ENCODE measurements around the gene CD2BP2. TPM values are rescaled to one million over a fixed set of nuclear protein-coding genes. Genes with fewer than 3 reads are reported as not detected.
A peak's percentile ranks its signal among the peaks of the same experiment; 100 is the strongest.
"Not testable (repeated sequence)": the region's sequence is repeated elsewhere in the genome, so short reads cannot be mapped to it uniquely, and the experiment has no call there.

CD2BP2 gene
- total and polyA plus RNA-seq, 2 experiments from 2014 or later = 38.5 to 50.0 TPM

- Histone ChIP-seq H3K9me3 (ENCODE audit: low read depth) (no peaks in the 10 kb centered on the region), H3K9ac (peak overlapping the region; percentile 81), H3K36me3 (ENCODE audit: low read depth) (no peaks in the 10 kb centered on the region), H3K4me3 (peak overlapping the region; percentile 75), H3K9me2 (ENCODE audit: insufficient read depth) (no peaks in the 10 kb centered on the region), H3K27me3 (replicated peaks; ENCODE audit: insufficient read depth) (no peaks in the 10 kb centered on the region), H2AFZ (peak overlapping the region; percentile 86), H3K4me1 (ENCODE audit: insufficient read depth) (peaks cover 3% of the 10 kb centered on the region; the same call in 1 of the 2 replicates), H4K20me1 (ENCODE audit: insufficient read depth) (no peaks in the 10 kb centered on the region), H3F3A (ENCODE audit: insufficient read depth) (no peaks in the 10 kb centered on the region; the same call in 1 of the 2 replicates), H3K27ac (peak overlapping the region; percentile 69), H3K4me2 (ENCODE audit: unreplicated experiment) (peak overlapping the region; percentile 81), H3K79me2 (ENCODE audit: insufficient read depth) (peaks cover 35% of the 10 kb centered on the region)
- in situ Hi-C loops (cut with MboI) = no loop called here
- TF ChIP-seq EZH2phosphoT487 (IDR thresholded peaks at IDR 0.05; ENCODE audit: insufficient read depth, low read depth) (no peak), EZH2 (IDR thresholded peaks at IDR 0.05; ENCODE audit: insufficient read depth, poor library complexity, severe bottlenecking) (no peak)
- WGBS, 2 experiments (ENCODE audit: low coverage in 1 of 2, low lambda C conversion rate in 2 of 2, missing lambda C conversion rate in 2 of 2) = 42 to 44% methylated on average over 17 of the region's 17 CpGs
- DNase-seq = peak; percentile 53
These were observed 19.3 kb downstream of the CD2BP2 start for GRCh38 chr16:30335598-30336474.

GRCh38 chr16:30335028-30335597 is 20.0 kb downstream of the CD2BP2 start:
- in situ Hi-C loops (cut with MboI); H3K4me1 ChIP-seq (ENCODE audit: insufficient read depth); H3K27me3 ChIP-seq (replicated peaks; ENCODE audit: insufficient read depth); H3F3A ChIP-seq (ENCODE audit: insufficient read depth); H4K20me1 ChIP-seq (ENCODE audit: insufficient read depth); H3K9me3 ChIP-seq (ENCODE audit: low read depth); H3K36me3 ChIP-seq (ENCODE audit: low read depth); H3K9me2 ChIP-seq (ENCODE audit: insufficient read depth): not testable (repeated sequence)
- Histone ChIP-seq H2AFZ (peak overlapping the region; percentile 86), H3K4me3 (peak overlapping the region; percentile 75), H3K9ac (peak overlapping the region; percentile 81), H3K4me2 (ENCODE audit: unreplicated experiment) (peak overlapping the region; percentile 81), H3K27ac (peak overlapping the region; percentile 69), H3K79me2 (ENCODE audit: insufficient read depth) (peaks cover 42% of the 10 kb centered on the region)
- peak; percentile 85 for DNase-seq
- WGBS, 2 experiments (ENCODE audit: low coverage in 1 of 2, low lambda C conversion rate in 2 of 2, missing lambda C conversion rate in 2 of 2) = 0% methylated on average over 5 to 30 of the region's 70 CpGs

DNA sequence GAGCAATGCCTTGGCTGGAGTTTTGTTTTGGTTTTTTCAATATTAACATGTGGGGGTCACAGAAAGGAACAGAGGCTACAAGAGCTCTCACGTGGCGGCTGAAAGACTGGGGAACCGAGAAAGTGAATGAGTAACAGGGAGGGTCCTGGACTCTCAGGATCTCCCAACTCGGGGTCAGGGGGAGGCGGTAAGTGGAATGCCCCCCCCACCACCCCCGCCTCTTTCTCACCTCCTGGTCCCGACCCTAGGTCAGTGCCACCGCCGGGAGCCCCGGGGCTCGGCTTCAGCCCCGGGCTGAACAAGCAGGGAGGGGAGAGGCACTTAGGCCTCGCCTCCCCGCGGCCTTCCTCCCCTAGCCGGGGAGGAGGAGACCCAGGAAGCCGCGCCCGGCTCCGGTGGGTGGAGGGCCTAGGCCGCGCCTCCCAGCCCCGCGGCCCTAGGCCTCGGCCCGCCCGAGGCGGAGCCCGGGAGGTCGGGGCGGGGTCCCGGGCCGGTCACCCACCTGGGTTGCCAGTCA is 20.6 kb downstream of the CD2BP2 start:
- H2AFZ ChIP-seq = peak overlapping the region; percentile 53; the same call in 1 of the 2 replicates
- in situ Hi-C loops (cut with MboI); H4K20me1 ChIP-seq (ENCODE audit: insufficient read depth); H3K27me3 ChIP-seq (replicated peaks; ENCODE audit: insufficient read depth); H3K9me3 ChIP-seq (ENCODE audit: low read depth); H3K36me3 ChIP-seq (ENCODE audit: low read depth); H3F3A ChIP-seq (ENCODE audit: insufficient read depth); H3K9me2 ChIP-seq (ENCODE audit: insufficient read depth); H3K4me1 ChIP-seq (ENCODE audit: insufficient read depth): not testable (repeated sequence)
- H3K9ac ChIP-seq = peak overlapping the region; percentile 81
- DNase-seq = peak; percentile 84
- peak overlapping the region; percentile 69 for H3K27ac ChIP-seq
- WGBS, 2 experiments (ENCODE audit: low coverage in 1 of 2, low lambda C conversion rate in 2 of 2, missing lambda C conversion rate in 2 of 2) = 0 to 2% methylated on average over 9 to 10 of the region's 33 CpGs
- peak overlapping the region; percentile 75 for H3K4me3 ChIP-seq
- H3K4me2 ChIP-seq (ENCODE audit: unreplicated experiment) = peak overlapping the region; percentile 81
- H3K79me2 ChIP-seq (ENCODE audit: insufficient read depth) = peaks cover 48% of the 10 kb centered on the region

DNA sequence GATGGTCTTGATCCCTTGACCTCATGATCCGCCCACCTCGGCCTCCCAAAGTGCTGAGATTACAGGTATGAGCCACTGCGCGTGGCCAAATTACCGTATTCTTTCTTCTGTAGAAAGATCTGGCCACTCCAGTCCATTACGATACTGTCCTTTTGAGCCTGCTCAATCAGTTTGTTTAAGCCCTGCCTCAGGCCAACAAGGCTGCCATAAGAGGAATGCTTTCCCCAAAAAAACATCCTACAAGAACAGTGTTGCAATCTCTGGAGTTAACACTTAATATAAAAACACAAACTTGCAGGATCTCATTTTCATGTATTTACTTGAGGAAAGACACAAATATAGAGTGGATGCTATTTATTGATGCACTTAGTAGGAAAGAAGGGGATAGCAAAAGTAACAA is 30.9 kb downstream of the CD2BP2 start:
- H3K9me3 ChIP-seq (ENCODE audit: low read depth); H3F3A ChIP-seq (ENCODE audit: insufficient read depth); H3K9ac ChIP-seq; H3K4me2 ChIP-seq (ENCODE audit: unreplicated experiment); in situ Hi-C loops (cut with MboI); H3K27ac ChIP-seq; H3K27me3 ChIP-seq (replicated peaks; ENCODE audit: insufficient read depth); H4K20me1 ChIP-seq (ENCODE audit: insufficient read depth); H3K9me2 ChIP-seq (ENCODE audit: insufficient read depth); DNase-seq; H3K36me3 ChIP-seq (ENCODE audit: low read depth); H3K4me1 ChIP-seq (ENCODE audit: insufficient read depth); H2AFZ ChIP-seq; H3K4me3 ChIP-seq: not testable (repeated sequence)
- WGBS, 2 experiments (ENCODE audit: low coverage in 1 of 2, low lambda C conversion rate in 2 of 2, missing lambda C conversion rate in 2 of 2) = 89 to 94% methylated on average over 6 of the region's 6 CpGs
- peaks cover 91% of the 10 kb centered on the region for H3K79me2 ChIP-seq (ENCODE audit: insufficient read depth)

DNA sequence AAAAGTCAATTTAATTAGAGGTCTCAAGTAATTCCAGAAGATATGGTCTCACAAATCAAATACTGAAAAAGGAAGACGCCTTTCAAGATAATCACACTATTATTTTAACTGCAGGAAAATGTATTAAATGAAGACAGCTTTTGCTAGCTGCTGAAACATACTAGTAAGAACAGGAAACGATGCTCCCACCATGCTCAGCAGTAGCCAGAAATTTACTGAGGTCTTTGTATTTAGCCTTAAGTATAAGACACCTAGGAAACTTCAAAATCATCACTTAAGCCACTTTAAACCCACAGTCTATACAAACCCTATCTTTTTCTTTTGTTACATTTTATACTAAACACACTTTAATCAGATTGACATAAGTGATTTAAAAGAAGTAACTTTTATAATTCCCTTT is 36.5 kb downstream of the CD2BP2 start:
- H3K4me3 ChIP-seq; in situ Hi-C loops (cut with MboI); H3K4me2 ChIP-seq (ENCODE audit: unreplicated experiment); H3K9me2 ChIP-seq (ENCODE audit: insufficient read depth); H3K9ac ChIP-seq; H3K27me3 ChIP-seq (replicated peaks; ENCODE audit: insufficient read depth); DNase-seq; H2AFZ ChIP-seq; H3K4me1 ChIP-seq (ENCODE audit: insufficient read depth); H3F3A ChIP-seq (ENCODE audit: insufficient read depth); H3K27ac ChIP-seq; H4K20me1 ChIP-seq (ENCODE audit: insufficient read depth); H3K9me3 ChIP-seq (ENCODE audit: low read depth); H3K36me3 ChIP-seq (ENCODE audit: low read depth): not testable (repeated sequence)
- 66 to 81% methylated on average over 2 of the region's 2 CpGs for WGBS, 2 experiments (ENCODE audit: low coverage in 1 of 2, low lambda C conversion rate in 2 of 2, missing lambda C conversion rate in 2 of 2)
- H3K79me2 ChIP-seq (ENCODE audit: insufficient read depth) = peaks cover 80% of the 10 kb centered on the region

- H3K79me2 ChIP-seq (ENCODE audit: insufficient read depth) = peaks cover 49% of the 10 kb centered on the region
- H3K9ac ChIP-seq; H3K4me3 ChIP-seq; H3K4me1 ChIP-seq (ENCODE audit: insufficient read depth); H3K27ac ChIP-seq; H3K4me2 ChIP-seq (ENCODE audit: unreplicated experiment); DNase-seq; in situ Hi-C loops (cut with MboI); H3F3A ChIP-seq (ENCODE audit: insufficient read depth); H3K9me2 ChIP-seq (ENCODE audit: insufficient read depth); H3K27me3 ChIP-seq (replicated peaks; ENCODE audit: insufficient read depth); H2AFZ ChIP-seq; H3K9me3 ChIP-seq (ENCODE audit: low read depth); H3K36me3 ChIP-seq (ENCODE audit: low read depth); H4K20me1 ChIP-seq (ENCODE audit: insufficient read depth): not testable (repeated sequence)
- 81 to 90% methylated on average over 2 of the region's 4 CpGs for WGBS, 2 experiments (ENCODE audit: low coverage in 1 of 2, low lambda C conversion rate in 2 of 2, missing lambda C conversion rate in 2 of 2)
These were observed 44.2 kb downstream of the CD2BP2 start for GRCh38 chr16:30310937-30311336.

- WGBS, 2 experiments (ENCODE audit: low coverage in 1 of 2, low lambda C conversion rate in 2 of 2, missing lambda C conversion rate in 2 of 2) = 84 to 91% methylated on average over 5 of the region's 5 CpGs
- not testable (repeated sequence) for H2AFZ ChIP-seq; H3K36me3 ChIP-seq (ENCODE audit: low read depth)
These were observed 45.9 kb downstream of the CD2BP2 start for GRCh38 chr16:30309255-30309654.

More at GRCh38 chr16:30309255-30309654, 45.9 kb downstream of the CD2BP2 start:
- H4K20me1 ChIP-seq (ENCODE audit: insufficient read depth); H3K9me2 ChIP-seq (ENCODE audit: insufficient read depth); H3K27me3 ChIP-seq (replicated peaks; ENCODE audit: insufficient read depth); H3K4me2 ChIP-seq (ENCODE audit: unreplicated experiment); in situ Hi-C loops (cut with MboI); H3K27ac ChIP-seq; H3K4me3 ChIP-seq; DNase-seq; H3K9ac ChIP-seq; H3K9me3 ChIP-seq (ENCODE audit: low read depth); H3K4me1 ChIP-seq (ENCODE audit: insufficient read depth); H3F3A ChIP-seq (ENCODE audit: insufficient read depth): not testable (repeated sequence)
- peaks cover 37% of the 10 kb centered on the region for H3K79me2 ChIP-seq (ENCODE audit: insufficient read depth)

Data from GM23248 (cell line).